Occipital lobe (tissue), 2 donors: ENCODE results near the gene NKX6-2. TPM values are rescaled to one million over a fixed set of nuclear protein-coding genes. Genes with fewer than 3 reads are reported as not detected.
"Not testable (repeated sequence)": the region's sequence is repeated elsewhere in the genome, so short reads cannot be mapped to it uniquely, and the experiment has no call there.

Experiments
- DNase-seq: peaks from one replicate; lab custom pipeline; 2025; lab: John Stamatoyannopoulos, UW
- total RNA-seq: library from RNA; depleted of rRNA; stranded (reverse); fragments of >200 nt; gene quantifications from one replicate; pipeline ENCODE4 v1.2.3, GENCODE V29; 2014

Gene NKX6-2
- total RNA-seq, 1 donor from 2014 or later, result not detected

- DNase-seq, result no peak
These were observed 4.4 kb downstream of the NKX6-2 start for GRCh38 chr10:132781556-132781955.

- DNase-seq, result no peak
These were observed 5.6 kb downstream of the NKX6-2 start for GRCh38 chr10:132780356-132780755.

- DNase-seq, result no peak
These were observed 6.2 kb downstream of the NKX6-2 start for GRCh38 chr10:132779549-132780294.

GRCh38 chr10:132777441-132777840, 8.5 kb downstream of the NKX6-2 start:
- no peak for DNase-seq

GRCh38 chr10:132776821-132777220, 9.1 kb downstream of the NKX6-2 start:
- DNase-seq, result no peak

- no peak for DNase-seq
These were observed 9.8 kb downstream of the NKX6-2 start for GRCh38 chr10:132776186-132776585.

- DNase-seq, result peak; percentile 96
These were observed 10.8 kb downstream of the NKX6-2 start for GRCh38 chr10:132774902-132775863.

- no peak for DNase-seq
These were observed 11.6 kb downstream of the NKX6-2 start for GRCh38 chr10:132774181-132774901.

- DNase-seq, result not testable (repeated sequence)
These were observed 13.1 kb downstream of the NKX6-2 start for GRCh38 chr10:132772816-132773215.

GRCh38 chr10:132770061-132771021, 15.6 kb downstream of the NKX6-2 start:
- DNase-seq, result no peak

- no peak for DNase-seq
These were observed 17.4 kb downstream of the NKX6-2 start for GRCh38 chr10:132768346-132769248.

- DNase-seq, result no peak
These were observed 19.7 kb downstream of the NKX6-2 start for GRCh38 chr10:132766291-132766690.

GRCh38 chr10:132765435-132765834, 20.5 kb downstream of the NKX6-2 start:
- DNase-seq, result peak; percentile 11

GRCh38 chr10:132764108-132764507, 21.8 kb downstream of the NKX6-2 start:
- no peak for DNase-seq

GRCh38 chr10:132763545-132763944, 22.4 kb downstream of the NKX6-2 start:
- no peak for DNase-seq

- peak; percentile 37 for DNase-seq
These were observed 23.7 kb downstream of the NKX6-2 start for GRCh38 chr10:132762267-132762666.

- DNase-seq, result no peak
These were observed 24.4 kb downstream of the NKX6-2 start for GRCh38 chr10:132761395-132762060.

- DNase-seq, result no peak
These were observed 27.1 kb downstream of the NKX6-2 start for GRCh38 chr10:132758865-132759264.

GRCh38 chr10:132757171-132757570, 28.8 kb downstream of the NKX6-2 start:
- DNase-seq, result no peak
